Measurements from ENCODE around the gene NSUN4.

NSUN4 gene

DNA sequence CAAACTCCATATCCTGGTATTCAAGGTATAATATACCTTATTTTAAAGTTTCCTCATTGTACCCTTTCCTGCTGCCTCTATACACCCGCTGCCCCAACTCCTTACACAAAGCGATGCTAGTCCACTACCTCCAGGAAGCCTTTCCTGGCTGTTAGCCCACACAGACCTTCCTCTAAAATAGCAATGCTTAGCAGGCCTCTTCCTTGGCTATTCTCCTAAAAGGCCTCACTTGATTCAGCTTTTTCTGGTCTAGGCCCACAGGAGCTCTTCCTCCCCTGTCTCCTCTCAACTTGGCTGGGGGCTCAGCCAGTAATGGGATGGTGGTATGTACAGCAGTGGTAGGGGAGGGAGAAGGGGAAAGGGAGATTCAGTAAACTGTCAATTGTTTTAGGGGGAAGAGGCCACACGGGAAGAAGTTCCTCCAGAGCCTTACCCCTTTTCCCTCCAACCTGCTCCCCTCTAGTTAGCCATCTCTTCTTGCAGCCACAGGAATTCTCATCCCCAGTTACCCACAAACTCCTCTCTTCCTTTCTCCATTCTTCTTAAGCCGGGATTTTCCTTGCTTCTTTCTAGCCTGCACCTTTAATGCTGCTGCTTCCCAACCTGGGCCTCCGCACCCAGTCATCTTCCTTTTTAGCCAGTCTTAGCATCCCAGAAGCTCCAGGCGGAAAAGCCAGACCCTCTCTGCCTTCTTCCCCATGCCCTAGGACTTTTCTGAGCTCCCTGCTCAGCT is 39.8 kb upstream of the NSUN4 start:
- peaks cover 12% of the 10 kb centered on the region for H3K4me1 ChIP-seq (ENCODE audit: insufficient read depth, low read length, severe bottlenecking)
- H3F3A ChIP-seq (ENCODE audit: insufficient read depth, low read length) = no peaks in the 10 kb centered on the region
- peak overlapping the region; percentile 87; the same call in 1 of the 2 replicates for H3K4me2 ChIP-seq (ENCODE audit: low read length)
- H3K9me2 ChIP-seq (ENCODE audit: low read depth, low read length) = no peaks in the 10 kb centered on the region
- no peaks in the 10 kb centered on the region for H4K20me1 ChIP-seq (ENCODE audit: insufficient read depth, low read length)
- no peak overlapping the region for H3K27ac ChIP-seq (ENCODE audit: low read depth, low read length, poor library complexity, severe bottlenecking)
- H3K36me3 ChIP-seq (ENCODE audit: insufficient read depth, low read length) = peaks cover 20% of the 10 kb centered on the region; the same call in 1 of the 2 replicates
- no peak overlapping the region for H2AFZ ChIP-seq (ENCODE audit: low read length)
- peak overlapping the region; percentile 98 for H3K4me3 ChIP-seq (ENCODE audit: low read depth, low read length, poor library complexity, severe bottlenecking)
- peaks cover 22% of the 10 kb centered on the region for H3K79me2 ChIP-seq (ENCODE audit: insufficient read depth, low read length)
- no peak overlapping the region; the same call in 1 of the 2 replicates for H3K9ac ChIP-seq (ENCODE audit: low read length)
- no peaks in the 10 kb centered on the region for H3K27me3 ChIP-seq (ENCODE audit: insufficient read depth, low read length)
- no peaks in the 10 kb centered on the region for H3K9me3 ChIP-seq (ENCODE audit: low read length)
- no peak for TF ChIP-seq EZH2 (IDR thresholded peaks at IDR 0.05; ENCODE audit: borderline replicate concordance, low read length)
- TF ChIP-seq, protein P1, sequence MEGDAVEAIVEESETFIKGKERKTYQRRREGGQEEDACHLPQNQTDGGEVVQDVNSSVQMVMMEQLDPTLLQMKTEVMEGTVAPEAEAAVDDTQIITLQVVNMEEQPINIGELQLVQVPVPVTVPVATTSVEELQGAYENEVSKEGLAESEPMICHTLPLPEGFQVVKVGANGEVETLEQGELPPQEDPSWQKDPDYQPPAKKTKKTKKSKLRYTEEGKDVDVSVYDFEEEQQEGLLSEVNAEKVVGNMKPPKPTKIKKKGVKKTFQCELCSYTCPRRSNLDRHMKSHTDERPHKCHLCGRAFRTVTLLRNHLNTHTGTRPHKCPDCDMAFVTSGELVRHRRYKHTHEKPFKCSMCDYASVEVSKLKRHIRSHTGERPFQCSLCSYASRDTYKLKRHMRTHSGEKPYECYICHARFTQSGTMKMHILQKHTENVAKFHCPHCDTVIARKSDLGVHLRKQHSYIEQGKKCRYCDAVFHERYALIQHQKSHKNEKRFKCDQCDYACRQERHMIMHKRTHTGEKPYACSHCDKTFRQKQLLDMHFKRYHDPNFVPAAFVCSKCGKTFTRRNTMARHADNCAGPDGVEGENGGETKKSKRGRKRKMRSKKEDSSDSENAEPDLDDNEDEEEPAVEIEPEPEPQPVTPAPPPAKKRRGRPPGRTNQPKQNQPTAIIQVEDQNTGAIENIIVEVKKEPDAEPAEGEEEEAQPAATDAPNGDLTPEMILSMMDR (IDR thresholded peaks at IDR 0.05; ENCODE audit: low read length) = no peak

DNA sequence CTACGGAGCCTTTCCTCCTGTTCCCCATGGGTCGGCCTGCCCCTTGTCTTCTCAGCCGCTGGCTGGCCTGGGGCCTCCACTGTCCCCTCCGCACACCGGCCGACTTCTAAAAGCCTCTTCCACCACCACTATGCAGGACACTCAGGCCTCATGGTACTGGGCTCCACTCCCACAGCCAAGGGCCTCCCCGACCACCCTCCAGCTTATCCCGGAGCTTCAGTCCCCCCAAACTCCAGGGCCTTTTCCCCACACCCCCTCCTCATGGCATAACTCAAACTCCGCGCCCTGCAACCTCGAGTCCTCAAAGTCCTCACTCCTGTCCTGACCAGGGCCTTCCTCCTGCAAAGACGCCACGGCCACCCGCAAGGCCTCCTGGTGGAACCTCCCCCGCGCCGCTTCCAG is 39.2 kb upstream of the NSUN4 start:
- Histone ChIP-seq H3K4me3 (ENCODE audit: low read depth, low read length, poor library complexity, severe bottlenecking) (peak overlapping the region; percentile 98), H3K27ac (ENCODE audit: low read depth, low read length, poor library complexity, severe bottlenecking) (no peak overlapping the region), H3K36me3 (ENCODE audit: insufficient read depth, low read length) (peaks cover 18% of the 10 kb centered on the region; the same call in 1 of the 2 replicates), H2AFZ (ENCODE audit: low read length) (no peak overlapping the region), H3K4me2 (ENCODE audit: low read length) (peak overlapping the region; percentile 87), H4K20me1 (ENCODE audit: insufficient read depth, low read length) (no peaks in the 10 kb centered on the region), H3K79me2 (ENCODE audit: insufficient read depth, low read length) (peaks cover 28% of the 10 kb centered on the region), H3K4me1 (ENCODE audit: insufficient read depth, low read length, severe bottlenecking) (peaks cover 18% of the 10 kb centered on the region), H3K27me3 (ENCODE audit: insufficient read depth, low read length) (no peaks in the 10 kb centered on the region), H3F3A (ENCODE audit: insufficient read depth, low read length) (no peaks in the 10 kb centered on the region), H3K9me2 (ENCODE audit: low read depth, low read length) (no peaks in the 10 kb centered on the region), H3K9ac (ENCODE audit: low read length) (peak overlapping the region; percentile 99), H3K9me3 (ENCODE audit: low read length) (no peaks in the 10 kb centered on the region)
- no peak for TF ChIP-seq EZH2 (IDR thresholded peaks at IDR 0.05; ENCODE audit: borderline replicate concordance, low read length)
- TF ChIP-seq, protein P1 (IDR thresholded peaks at IDR 0.05; ENCODE audit: low read length) = no peak

DNA sequence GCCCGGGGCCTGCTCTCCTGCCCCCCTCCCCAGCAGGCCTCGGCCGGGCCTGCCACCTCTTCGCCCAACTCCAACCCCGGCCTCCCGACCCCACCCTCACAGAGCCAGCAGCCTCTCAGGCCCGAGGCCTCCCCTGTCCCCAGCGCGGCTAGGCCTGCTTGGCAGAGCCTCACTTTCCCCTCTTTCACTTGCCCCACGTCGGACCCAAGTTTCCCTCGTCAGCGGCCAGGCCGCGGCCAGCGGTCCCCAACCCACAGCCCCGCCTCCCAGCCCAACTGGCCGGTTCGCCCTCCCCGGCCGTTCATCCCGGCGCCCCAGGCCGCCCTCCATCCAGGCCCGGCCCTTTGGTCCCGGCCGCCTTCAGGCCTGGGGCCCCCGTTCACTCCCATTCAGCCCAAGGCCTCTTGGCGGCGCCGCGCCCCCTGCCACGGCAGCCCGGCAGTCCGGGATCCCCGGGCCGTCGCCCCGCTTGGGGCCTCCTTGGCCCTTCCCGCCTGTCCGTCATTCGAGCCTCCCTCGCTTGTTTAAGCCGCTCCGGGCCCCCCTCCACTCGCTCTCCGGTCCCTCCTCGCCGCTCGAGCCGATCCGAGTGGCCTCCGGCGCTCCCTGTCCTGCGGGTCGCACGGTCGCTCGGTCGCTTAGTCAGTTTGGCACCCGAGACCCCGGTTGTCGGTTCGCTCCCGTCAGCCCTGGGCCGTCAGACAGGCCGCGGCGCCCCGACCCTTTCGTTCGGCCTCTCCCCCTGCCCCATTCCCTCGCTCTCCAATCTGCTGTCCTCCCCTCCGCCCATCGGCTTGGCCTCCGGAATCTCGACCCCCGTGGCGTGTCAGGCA is 38.6 kb upstream of the NSUN4 start:
- Histone ChIP-seq H3F3A (ENCODE audit: insufficient read depth, low read length) (no peaks in the 10 kb centered on the region), H3K9ac (ENCODE audit: low read length) (peak overlapping the region; percentile 99), H3K36me3 (ENCODE audit: insufficient read depth, low read length) (peaks cover 15% of the 10 kb centered on the region; the same call in 1 of the 2 replicates), H3K27me3 (ENCODE audit: insufficient read depth, low read length) (no peaks in the 10 kb centered on the region), H3K4me2 (ENCODE audit: low read length) (peak overlapping the region; percentile 87), H4K20me1 (ENCODE audit: insufficient read depth, low read length) (no peaks in the 10 kb centered on the region), H3K27ac (ENCODE audit: low read depth, low read length, poor library complexity, severe bottlenecking) (no peak overlapping the region), H3K4me1 (ENCODE audit: insufficient read depth, low read length, severe bottlenecking) (peaks cover 24% of the 10 kb centered on the region), H3K4me3 (ENCODE audit: low read depth, low read length, poor library complexity, severe bottlenecking) (peak overlapping the region; percentile 98), H3K9me2 (ENCODE audit: low read depth, low read length) (no peaks in the 10 kb centered on the region), H3K9me3 (ENCODE audit: low read length) (no peaks in the 10 kb centered on the region), H2AFZ (ENCODE audit: low read length) (no peak overlapping the region), H3K79me2 (ENCODE audit: insufficient read depth, low read length) (peaks cover 34% of the 10 kb centered on the region)
- TF ChIP-seq, protein P1 (IDR thresholded peaks at IDR 0.05; ENCODE audit: low read length) = peak; percentile 44
- no peak for TF ChIP-seq EZH2 (IDR thresholded peaks at IDR 0.05; ENCODE audit: borderline replicate concordance, low read length)

Data from OCI-LY1 (cell line).